OCI-LY3 (cell line): Measurements from ENCODE around the gene DDX42.

Experiments used
- H2AFZ ChIP-seq: fragments of 200-600, 300-600 bp; shearing (Covaris generic); 2 replicates; pipeline ENCODE4 v1.6.0; 2014; ENCODE audit warnings: antibody characterized with exemption, low read depth, low read length
- H3K27ac ChIP-seq: fragments of 200-600, 300-600 bp; sonication (generic); 2 replicates; pipeline ENCODE4 v1.5.1; 2014; ENCODE audit warnings: mild to moderate bottlenecking, low read length, moderate library complexity, mixed read lengths
- H3K27me3 ChIP-seq: fragments of 200-600, 300-600 bp; sonication (generic); 2 replicates; pipeline ENCODE4 v1.6.1; 2014; ENCODE audit warnings: low read depth, low read length, mixed read lengths
- H3K36me3 ChIP-seq: fragments of 200-600, 300-600 bp; sonication (generic); replicated peaks from 2 replicates; pipeline ENCODE3; 2014; ENCODE audit warnings: low read depth, low read length, mixed read lengths
- H3K4me1 ChIP-seq: fragments of 300-600, 200-600 bp; sonication (generic); 2 replicates; pipeline ENCODE4 v1.6.1; 2014; ENCODE audit warnings: low read length, mixed read lengths
- H3K4me2 ChIP-seq: fragments of 200-600, 300-600 bp; sonication (generic); 2 replicates; pipeline ENCODE4 v1.6.1; 2014; ENCODE audit warnings: low read length, mixed read lengths
- H3K4me3 ChIP-seq: fragments of 300-600, 200-600 bp; sonication (generic); 2 replicates; pipeline ENCODE4 v1.5.1; 2014; ENCODE audit warnings: antibody characterized with exemption, mild to moderate bottlenecking, low read length, moderate library complexity
- H3K79me2 ChIP-seq: fragments of 300-600, 200-600 bp; shearing (Covaris generic); 2 replicates; pipeline ENCODE4 v1.6.1; 2014; ENCODE audit warnings: mild to moderate bottlenecking, low read length, mixed read lengths
- H3K9ac ChIP-seq: fragments of 300-600, 200-600 bp; shearing (Covaris generic); 2 replicates; pipeline ENCODE4 v1.6.0; 2014; ENCODE audit warnings: mild to moderate bottlenecking, low read length, moderate library complexity
- H3K9me3 ChIP-seq: fragments of 200-600, 300-600 bp; shearing (Covaris generic); 2 replicates; pipeline ENCODE4 v1.6.1; 2014; ENCODE audit warnings: low read length, mixed read lengths; ENCODE audit not compliant: insufficient read depth
- H4K20me1 ChIP-seq: fragments of 200-600, 300-600 bp; sonication (generic); 2 replicates; pipeline ENCODE4 v1.6.1; 2016; ENCODE audit warnings: low read length, mixed read lengths; ENCODE audit not compliant: insufficient read depth
- CTCF ChIP-seq: fragments of 200-600, 300-600 bp; sonication (generic); IDR thresholded peaks from 2 replicates; pipeline ENCODE4 v1.5.1; 2014; ENCODE audit warnings: antibody characterized with exemption, low read length, low read depth
- EZH2phosphoT487 ChIP-seq: fragments of 200-600 bp; shearing (Covaris generic); IDR thresholded peaks from 2 replicates; pipeline ENCODE4 v1.6.1; 2018; ENCODE audit warnings: antibody characterized with exemption, mixed run types, low read depth

The DDX42 gene

DNA sequence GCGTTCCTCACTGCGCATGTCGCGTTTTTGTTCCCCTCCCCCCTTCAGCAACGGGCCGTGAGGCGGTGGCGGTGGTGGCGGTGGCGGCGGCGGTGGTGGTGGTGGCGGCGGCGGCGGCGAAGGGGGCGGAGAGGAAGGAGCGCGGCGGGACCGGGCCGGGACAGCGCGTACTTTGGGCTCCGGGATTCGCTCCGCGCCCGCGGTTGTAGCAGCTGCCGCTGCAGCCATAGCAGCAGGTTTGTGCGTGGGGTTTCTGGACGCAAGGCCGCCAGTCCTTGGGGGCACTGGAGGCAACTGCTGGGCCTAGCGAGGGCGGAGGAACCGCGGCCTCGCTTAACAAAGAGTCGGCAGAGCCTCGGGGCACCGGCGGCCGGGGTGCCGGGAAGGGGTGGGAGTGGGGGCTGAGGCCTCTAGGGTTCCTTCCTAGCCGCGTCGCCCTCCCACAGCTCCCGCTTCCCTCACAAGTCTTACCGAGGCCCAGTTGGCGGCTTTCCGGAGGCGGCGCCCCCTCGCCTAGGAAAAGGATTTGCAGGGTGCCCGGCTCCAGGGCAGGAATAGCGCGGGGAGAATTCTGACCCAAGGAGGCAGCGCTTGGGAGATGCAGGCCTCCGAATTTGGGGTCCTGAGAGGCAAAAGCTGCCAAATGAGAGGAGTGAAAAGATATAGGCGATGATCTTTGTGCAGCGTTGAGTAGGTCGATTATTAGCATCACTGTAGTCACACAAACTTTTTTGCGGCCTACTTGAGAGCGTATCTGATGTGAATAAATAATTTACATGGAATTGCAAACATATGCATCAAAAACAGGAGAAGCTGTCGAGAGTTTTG lies at the start of gene DDX42:
Gene DDX42, plus strand, starts transcription at position 30 of the 828 bp plus-strand sequence. CDS start 12,880 bp downstream, outside the sequence.
- Histone ChIP-seq H3K4me1 (peaks cover 26% of the 10 kb centered on the region), H3K79me2 (peaks cover 93% of the 10 kb centered on the region), H3K36me3 (peaks cover 38% of the 10 kb centered on the region), H3K9ac (peak within 1 kb of the TSS; percentile 96), H2AFZ (peak within 1 kb of the TSS; percentile 56; the same call in 1 of the 2 replicates), H4K20me1 (peaks cover 46% of the 10 kb centered on the region), H3K9me3 (no peaks in the 10 kb centered on the region), H3K4me3 (peak within 1 kb of the TSS; percentile 88), H3K4me2 (peak within 1 kb of the TSS; percentile 100), H3K27ac (peak within 1 kb of the TSS; percentile 97), H3K27me3 (no peaks in the 10 kb centered on the region)
- no peak for TF ChIP-seq EZH2phosphoT487
- TF ChIP-seq CTCF, result no peak

DNA sequence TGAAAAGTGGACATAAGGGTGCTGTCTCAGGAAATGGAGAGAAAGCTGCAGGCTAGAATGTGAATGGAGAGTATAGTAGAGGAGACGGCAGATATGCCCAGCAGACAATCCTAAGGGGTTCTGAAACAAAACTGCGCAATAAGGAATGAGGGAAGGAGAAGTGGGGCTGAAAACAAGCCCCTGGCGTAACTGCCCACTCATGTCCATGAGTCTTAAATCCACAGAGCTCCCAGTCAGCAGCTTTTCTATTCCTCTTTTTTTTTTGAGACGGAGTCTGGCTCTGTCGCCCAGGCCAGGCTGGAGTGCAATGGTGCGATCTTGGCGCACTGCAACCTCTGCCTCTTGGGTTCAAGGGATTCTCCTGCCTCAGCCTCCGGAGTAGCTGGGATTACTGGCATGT lies 38.3 kb upstream of the DDX42 start:
- 0 out of 2 replicates have a peak, but pooled peaks cover 3% of the 10 kb centered on the region for H4K20me1 ChIP-seq
- H3K4me1 ChIP-seq, result peaks cover 7% of the 10 kb centered on the region
- H3K4me2 ChIP-seq, result no peak overlapping the region
- H3K9ac ChIP-seq, result no peak overlapping the region
- no peaks in the 10 kb centered on the region for H3K27me3 ChIP-seq
- H3K27ac ChIP-seq, result no peak overlapping the region
- H3K4me3 ChIP-seq, result no peak overlapping the region
- H2AFZ ChIP-seq, result no peak overlapping the region
- TF ChIP-seq EZH2phosphoT487, result no peak
- TF ChIP-seq CTCF, result no peak
- H3K9me3 ChIP-seq, result no peaks in the 10 kb centered on the region
- H3K79me2 ChIP-seq, result peaks cover 17% of the 10 kb centered on the region
- H3K36me3 ChIP-seq, result peaks cover 9% of the 10 kb centered on the region

DNA sequence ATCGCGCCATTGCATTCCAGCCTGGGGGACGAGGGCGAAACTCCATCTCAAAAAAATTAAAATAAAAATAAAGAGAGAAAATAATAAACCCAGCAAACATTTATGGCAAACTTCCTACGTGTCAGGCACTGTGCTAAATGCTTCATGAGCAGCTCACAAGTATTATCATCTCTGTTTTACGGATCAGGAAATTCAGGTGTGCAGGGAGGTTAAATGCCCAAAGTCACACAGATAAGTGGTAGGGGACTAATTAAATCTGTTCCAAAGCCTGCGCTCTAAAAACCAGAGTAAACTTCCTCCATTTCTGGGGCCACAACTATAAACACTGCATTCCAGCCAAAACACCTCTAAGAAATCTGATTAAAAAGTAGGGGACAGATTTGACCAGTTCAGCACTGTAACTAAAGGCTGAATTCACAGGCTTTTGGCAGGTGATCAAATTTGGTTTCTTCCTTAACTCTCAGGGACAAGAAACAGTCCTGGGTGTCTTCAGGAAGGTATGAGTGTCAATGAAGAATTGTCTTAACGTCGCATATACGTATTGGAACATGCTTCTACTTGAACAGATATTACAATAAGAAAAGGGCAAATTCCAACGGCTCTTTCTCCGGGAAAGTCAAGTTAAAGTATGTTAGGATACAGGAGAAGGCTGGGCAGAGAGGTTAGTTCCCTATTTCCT lies 33.4 kb upstream of the DDX42 start:
- H3K27me3 ChIP-seq, result no peaks in the 10 kb centered on the region
- peak overlapping the region; percentile 95 for H3K9ac ChIP-seq
- H3K4me3 ChIP-seq, result peak overlapping the region; percentile 87
- no peak overlapping the region; the same call in 1 of the 2 replicates for H2AFZ ChIP-seq
- H4K20me1 ChIP-seq, result no peaks in the 10 kb centered on the region
- H3K79me2 ChIP-seq, result peaks cover 25% of the 10 kb centered on the region
- H3K4me2 ChIP-seq, result peak overlapping the region; percentile 91
- H3K36me3 ChIP-seq, result peaks cover 3% of the 10 kb centered on the region
- peak overlapping the region; percentile 86 for H3K27ac ChIP-seq
- H3K9me3 ChIP-seq, result no peaks in the 10 kb centered on the region
- peaks cover 16% of the 10 kb centered on the region for H3K4me1 ChIP-seq
- no peak for TF ChIP-seq CTCF
- no peak for TF ChIP-seq EZH2phosphoT487

- H3K27ac ChIP-seq, result peak overlapping the region; percentile 86
- H3K36me3 ChIP-seq, result peaks cover 8% of the 10 kb centered on the region
These were observed 32.9 kb upstream of the DDX42 start for GRCh38 chr17:63741143-63741407.

More at GRCh38 chr17:63741143-63741407, 32.9 kb upstream of the DDX42 start:
- no peaks in the 10 kb centered on the region for H3K9me3 ChIP-seq
- no peaks in the 10 kb centered on the region for H4K20me1 ChIP-seq
- H2AFZ ChIP-seq, result no peak overlapping the region; the same call in 1 of the 2 replicates
- peak overlapping the region; percentile 95 for H3K9ac ChIP-seq
- TF ChIP-seq CTCF, result no peak
- no peak for TF ChIP-seq EZH2phosphoT487
- H3K4me1 ChIP-seq, result peaks cover 16% of the 10 kb centered on the region
- H3K79me2 ChIP-seq, result peaks cover 23% of the 10 kb centered on the region
- peak overlapping the region; percentile 91 for H3K4me2 ChIP-seq
- peak overlapping the region; percentile 87 for H3K4me3 ChIP-seq
- no peaks in the 10 kb centered on the region for H3K27me3 ChIP-seq
